NK-92 (cell line): Measurements from ENCODE around the gene RIC8B.

Experiments used
- DNase-seq: peaks from one replicate; lab custom pipeline; 2025; ENCODE audit not compliant: unreplicated experiment; lab: John Stamatoyannopoulos, UW

RIC8B gene

GRCh38 chr12:106758349-106759110 lies 16.0 kb upstream of the RIC8B start:
- no peak for DNase-seq

- DNase-seq: no peak
These were observed 14.8 kb upstream of the RIC8B start for GRCh38 chr12:106759526-106760183.

GRCh38 chr12:106760184-106760531 lies 14.3 kb upstream of the RIC8B start:
- DNase-seq: no peak

GRCh38 chr12:106764220-106764619 lies 10.3 kb upstream of the RIC8B start:
- DNase-seq: no peak

- no peak for DNase-seq
These were observed 9.7 kb upstream of the RIC8B start for GRCh38 chr12:106764738-106765137.

- DNase-seq: no peak
These were observed 8.1 kb upstream of the RIC8B start for GRCh38 chr12:106766393-106766826.

GRCh38 chr12:106767206-106767605 lies 7.3 kb upstream of the RIC8B start:
- no peak for DNase-seq

GRCh38 chr12:106767954-106768822 lies 6.3 kb upstream of the RIC8B start:
- no peak for DNase-seq

GRCh38 chr12:106769078-106769477 lies 5.4 kb upstream of the RIC8B start:
- DNase-seq: no peak

GRCh38 chr12:106769546-106769945 lies 4.9 kb upstream of the RIC8B start:
- DNase-seq: no peak

GRCh38 chr12:106771425-106771824 lies 3.1 kb upstream of the RIC8B start:
- DNase-seq: no peak

GRCh38 chr12:106773286-106774004 lies 1.0 kb upstream of the RIC8B start:
- DNase-seq: no peak

- DNase-seq: no peak
These were observed 484 bp downstream of the RIC8B start for GRCh38 chr12:106774808-106775524.

- DNase-seq: no peak
These were observed 2.4 kb downstream of the RIC8B start for GRCh38 chr12:106776897-106777296.

- no peak for DNase-seq
These were observed 5.6 kb downstream of the RIC8B start for GRCh38 chr12:106780010-106780631.

- DNase-seq: no peak
These were observed 8.1 kb downstream of the RIC8B start for GRCh38 chr12:106782619-106783018.

GRCh38 chr12:106783515-106783914 lies 9.0 kb downstream of the RIC8B start:
- no peak for DNase-seq

- DNase-seq: no peak
These were observed 15.5 kb downstream of the RIC8B start for GRCh38 chr12:106790020-106790419.

GRCh38 chr12:106791531-106791930 lies 17.0 kb downstream of the RIC8B start:
- DNase-seq: no peak

GRCh38 chr12:106794369-106794768 lies 19.9 kb downstream of the RIC8B start:
- no peak for DNase-seq
